ENCODE measurements around the gene AVPI1.

DNA sequence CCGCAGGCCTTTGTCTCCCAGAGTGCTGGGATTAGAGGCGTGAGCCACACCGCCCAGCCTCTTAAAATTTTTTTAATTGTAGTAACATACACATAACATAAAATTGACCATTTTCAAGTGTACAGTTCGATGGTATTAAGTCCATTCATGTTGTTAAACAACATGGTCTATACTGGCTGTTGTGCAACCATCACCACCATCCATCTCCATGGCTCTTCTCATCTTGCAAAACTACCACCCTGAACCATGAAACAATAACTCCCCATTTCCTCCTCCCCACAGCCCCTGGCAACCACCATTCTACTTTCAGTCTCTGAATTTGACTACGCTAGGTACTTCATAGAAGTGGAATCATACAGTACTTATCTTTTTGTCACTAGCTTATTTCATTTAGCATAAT is 42.0 kb upstream of the AVPI1 start:
- TF ChIP-seq, protein P1, sequence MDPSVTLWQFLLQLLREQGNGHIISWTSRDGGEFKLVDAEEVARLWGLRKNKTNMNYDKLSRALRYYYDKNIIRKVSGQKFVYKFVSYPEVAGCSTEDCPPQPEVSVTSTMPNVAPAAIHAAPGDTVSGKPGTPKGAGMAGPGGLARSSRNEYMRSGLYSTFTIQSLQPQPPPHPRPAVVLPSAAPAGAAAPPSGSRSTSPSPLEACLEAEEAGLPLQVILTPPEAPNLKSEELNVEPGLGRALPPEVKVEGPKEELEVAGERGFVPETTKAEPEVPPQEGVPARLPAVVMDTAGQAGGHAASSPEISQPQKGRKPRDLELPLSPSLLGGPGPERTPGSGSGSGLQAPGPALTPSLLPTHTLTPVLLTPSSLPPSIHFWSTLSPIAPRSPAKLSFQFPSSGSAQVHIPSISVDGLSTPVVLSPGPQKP (IDR thresholded peaks at IDR 0.05; ENCODE audit: low read depth, low read length), result no peak
- TF ChIP-seq POLR2A (IDR thresholded peaks at IDR 0.05; ENCODE audit: low read depth, low read length) (no peak), TCF7 (IDR thresholded peaks at IDR 0.05; ENCODE audit: borderline replicate concordance) (no peak)
